NCI-H82 treated with DMSO at 0.1 percent for 48 hours (cell line): ENCODE measurements around the gene ENO3.
A peak's percentile ranks its signal among the peaks of the same experiment; 100 is the strongest.

Experiments used
- DNase-seq: peaks from one replicate; lab custom pipeline; 2025; ENCODE audit not compliant: unreplicated experiment; lab: John Stamatoyannopoulos, UW

The ENO3 gene

DNA sequence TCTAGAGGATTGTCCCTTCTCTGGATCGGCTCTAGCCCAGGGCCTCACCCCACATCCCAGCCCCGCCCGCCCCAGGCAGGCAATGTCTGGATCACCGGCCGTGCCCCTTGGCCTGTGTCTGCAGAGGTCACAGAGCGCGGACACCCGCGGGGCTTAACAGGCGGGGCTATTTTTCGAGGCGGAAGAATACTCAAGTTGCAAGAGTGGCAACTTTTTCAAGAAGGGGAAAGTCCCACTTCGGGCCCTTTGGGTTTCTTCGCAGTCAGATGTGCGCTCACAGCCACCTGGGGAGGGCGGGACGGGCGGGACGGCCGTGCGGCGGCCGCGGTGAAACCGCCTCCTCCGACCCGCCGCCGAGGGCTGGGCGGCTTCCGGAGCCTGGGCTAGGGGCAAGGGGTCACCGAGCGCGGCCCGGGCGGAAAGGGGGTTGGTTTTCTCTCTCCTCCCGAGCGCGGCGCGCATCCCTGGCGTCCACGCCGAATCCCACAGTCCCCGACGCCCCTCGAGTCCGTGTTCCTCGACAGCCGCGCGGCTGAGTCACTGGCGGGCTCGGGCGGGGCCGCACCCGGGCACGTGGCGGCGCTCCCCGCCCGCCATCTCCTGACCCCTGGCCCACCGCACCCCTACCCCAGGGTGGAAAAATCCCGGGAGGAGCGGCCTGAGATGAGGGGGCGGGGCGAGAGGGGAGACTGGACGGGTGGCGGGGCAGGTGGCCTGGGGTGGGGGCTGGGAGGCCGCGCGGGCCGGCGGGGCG lies 1.4 kb upstream of the ENO3 start:
- peak; percentile 44 for DNase-seq

DNA sequence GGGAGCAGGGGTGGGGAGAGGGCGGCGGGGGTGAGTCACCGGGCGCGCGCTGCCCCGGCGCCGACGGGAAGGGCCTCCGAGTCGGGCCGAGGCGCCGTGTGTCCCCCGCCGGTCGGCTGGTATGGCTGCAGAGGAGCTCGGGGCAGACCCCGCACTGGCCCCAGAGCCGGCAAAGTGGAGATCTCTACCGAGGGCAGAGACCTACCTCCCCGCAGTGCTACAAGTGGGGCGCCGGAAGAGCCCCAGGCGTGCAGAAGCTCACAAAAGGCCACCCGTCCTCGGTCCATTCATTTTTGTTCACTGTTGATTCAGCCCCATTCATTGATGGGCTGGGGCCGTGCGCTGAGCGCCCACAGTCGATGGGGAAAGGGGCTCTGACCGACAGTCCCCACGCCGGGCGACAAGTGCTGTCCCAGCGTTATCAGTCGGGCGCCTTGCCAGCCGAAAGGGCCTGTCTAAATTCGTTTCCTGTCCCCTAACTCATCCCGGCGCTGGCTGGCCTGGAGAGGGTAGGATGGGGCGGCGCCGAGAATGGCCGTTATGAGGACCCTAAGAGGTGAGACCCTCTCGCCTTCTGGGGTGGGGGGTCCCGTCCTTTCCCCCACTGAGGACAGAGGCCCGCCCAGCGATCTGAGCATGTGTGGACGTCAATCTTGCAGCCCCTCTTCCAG lies 709 bp upstream of the ENO3 start:
- DNase-seq: no peak

DNA sequence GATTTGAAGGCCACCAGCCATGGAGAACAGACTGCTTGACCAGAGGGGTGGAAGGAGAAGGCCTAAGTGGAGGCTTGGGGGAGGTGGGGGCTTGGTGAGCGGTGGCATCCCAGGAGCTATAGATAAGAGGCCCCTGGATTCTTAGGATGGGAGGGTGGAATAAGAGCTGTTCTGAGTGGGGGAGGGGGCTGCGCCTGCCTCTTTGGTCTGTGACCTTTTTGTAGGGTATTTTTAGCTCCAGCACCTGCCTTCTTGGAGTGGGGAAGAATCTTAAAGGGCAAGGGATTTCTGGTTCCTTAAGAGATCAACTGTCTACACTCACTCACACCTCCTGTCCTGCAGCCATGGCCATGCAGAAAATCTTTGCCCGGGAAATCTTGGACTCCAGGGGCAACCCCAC lies 567 bp downstream of the ENO3 start:
- no peak for DNase-seq

DNA sequence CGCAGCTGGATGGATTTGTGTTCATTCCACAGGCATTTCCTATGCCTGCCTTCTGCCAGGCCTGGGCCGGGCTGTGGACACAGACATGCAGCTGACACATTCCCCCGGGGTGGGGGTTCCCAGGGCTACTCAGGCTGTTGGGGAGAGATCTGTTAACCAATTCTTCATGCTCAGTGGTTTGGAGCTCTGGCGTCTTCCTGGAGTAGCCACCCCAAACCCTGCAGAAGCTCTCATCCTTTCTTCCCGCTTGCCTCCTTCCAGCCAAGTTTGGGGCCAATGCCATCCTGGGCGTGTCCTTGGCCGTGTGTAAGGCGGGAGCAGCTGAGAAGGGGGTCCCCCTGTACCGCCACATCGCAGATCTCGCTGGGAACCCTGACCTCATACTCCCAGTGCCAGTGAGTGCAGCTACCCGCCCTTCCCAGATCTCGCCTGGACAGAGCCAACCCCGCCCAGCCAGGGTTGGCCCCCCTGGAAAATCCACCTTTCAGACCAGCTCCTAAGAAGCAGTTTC lies 2.6 kb downstream of the ENO3 start:
- DNase-seq: no peak

DNA sequence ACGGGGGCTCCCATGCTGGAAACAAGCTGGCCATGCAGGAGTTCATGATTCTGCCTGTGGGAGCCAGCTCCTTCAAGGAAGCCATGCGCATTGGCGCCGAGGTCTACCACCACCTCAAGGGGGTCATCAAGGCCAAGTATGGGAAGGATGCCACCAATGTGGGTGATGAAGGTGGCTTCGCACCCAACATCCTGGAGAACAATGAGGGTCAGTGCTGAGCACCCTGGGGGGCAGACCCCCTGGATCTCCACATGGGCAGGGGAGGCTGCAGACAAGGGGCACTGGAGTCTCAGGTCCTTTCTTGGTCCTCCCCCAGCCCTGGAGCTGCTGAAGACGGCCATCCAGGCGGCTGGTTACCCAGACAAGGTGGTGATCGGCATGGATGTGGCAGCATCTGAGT lies 4.2 kb downstream of the ENO3 start:
- no peak for DNase-seq

DNA sequence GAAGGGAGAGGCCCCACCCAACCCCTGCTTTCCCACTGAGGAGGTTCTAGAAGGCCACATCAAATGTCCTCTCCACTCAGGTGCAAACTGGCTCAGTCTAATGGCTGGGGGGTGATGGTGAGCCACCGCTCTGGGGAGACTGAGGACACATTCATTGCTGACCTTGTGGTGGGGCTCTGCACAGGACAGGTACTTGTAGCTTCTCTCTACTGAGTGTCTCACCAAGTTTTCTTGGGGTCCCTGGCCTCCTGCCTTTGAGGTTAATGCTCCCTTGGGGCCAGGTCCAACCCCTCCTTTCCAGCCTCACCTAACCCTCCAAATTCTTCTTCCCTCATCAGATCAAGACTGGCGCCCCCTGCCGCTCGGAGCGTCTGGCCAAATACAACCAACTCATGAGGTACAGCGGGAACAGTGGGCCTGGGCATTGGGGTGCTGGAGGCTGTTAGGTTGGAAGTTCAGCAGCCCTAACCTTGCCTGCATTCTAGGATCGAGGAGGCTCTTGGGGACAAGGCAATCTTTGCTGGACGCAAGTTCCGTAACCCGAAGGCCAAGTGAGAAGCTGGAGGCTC lies 5.7 kb downstream of the ENO3 start:
- no peak for DNase-seq

DNA sequence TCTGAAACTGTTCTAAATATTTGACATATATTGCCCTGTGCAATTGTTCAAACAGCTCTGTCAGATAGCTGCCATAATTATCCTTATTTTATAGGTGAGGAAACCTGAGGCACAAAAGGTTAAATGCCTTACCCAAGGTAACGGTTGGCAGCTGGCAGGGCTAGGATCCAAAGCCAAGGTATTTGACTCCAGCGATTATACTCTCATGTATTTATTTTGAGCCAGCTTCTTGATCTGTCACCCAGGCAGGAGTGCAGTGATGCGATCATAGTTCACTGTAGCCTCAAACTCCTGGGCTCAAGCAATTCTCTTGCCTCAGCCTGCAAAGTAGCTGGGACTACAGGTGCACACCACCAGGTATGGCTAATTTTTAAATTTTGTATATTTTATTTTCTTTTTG lies 7.2 kb downstream of the ENO3 start:
- no peak for DNase-seq

DNA sequence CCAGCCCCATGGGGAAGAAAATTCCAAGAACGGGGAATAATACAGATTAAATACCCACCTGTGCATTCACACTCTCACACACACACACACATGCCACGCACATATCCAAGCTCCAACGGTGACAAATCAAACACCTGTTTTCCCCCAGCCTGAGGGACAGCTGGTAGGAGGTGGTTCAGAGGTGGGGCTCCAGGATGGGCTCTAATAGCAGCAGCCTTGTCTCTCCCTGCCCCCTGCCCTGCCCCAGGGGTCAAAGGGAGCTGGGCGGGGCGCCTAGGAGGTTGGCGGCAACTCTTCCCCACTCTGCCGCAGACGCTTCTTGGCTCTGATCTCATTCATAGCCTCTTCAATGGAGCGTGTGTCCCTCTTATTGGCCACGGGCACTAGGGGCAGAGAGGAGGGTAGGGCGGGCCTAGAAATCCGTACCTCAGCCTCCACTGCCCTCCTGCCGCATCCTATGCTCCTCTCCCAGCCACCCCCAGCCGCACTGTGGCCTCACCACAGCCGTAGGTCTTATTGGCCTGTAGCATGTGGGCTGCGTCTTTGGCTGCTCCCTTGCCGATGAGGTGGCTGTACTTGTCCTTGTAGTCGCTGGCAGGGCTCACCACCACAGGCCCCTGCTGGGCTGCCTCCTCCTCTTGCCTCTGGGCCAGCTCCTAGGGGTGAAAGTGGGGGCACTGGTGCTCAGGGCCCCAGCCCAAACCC lies 8.5 kb downstream of the ENO3 start:
- no peak for DNase-seq

DNA sequence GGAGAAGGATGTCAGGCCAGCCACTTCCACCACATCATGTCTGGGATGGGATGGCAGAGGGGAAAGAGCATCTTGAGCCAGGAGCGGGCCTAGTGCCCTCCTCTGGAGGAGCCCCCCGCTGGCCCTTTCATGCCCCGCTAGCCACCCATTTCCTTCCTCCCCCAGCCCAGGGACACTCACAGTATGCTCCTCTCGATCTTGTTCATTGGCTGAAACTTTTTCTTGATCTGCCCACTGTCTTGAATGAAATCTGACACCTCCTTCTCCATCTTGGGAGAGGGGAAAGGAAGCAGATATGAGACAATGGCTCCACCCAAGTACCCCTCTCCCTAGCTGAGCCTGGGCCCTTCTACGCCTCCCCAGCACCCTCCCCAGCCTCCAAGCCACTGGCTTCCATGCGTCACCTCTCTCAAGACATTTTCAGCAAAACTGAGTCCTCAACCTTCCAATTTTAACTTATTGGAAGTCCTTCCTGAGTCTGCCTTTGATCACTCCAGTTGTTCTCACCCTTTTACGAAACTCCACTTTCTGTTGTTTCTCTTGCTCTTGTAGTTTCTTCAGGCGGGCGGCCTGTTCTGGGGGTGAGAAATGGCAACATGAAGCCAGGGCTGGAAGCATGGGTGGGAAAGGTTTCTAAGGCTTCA lies 9.5 kb downstream of the ENO3 start:
- no peak for DNase-seq

DNA sequence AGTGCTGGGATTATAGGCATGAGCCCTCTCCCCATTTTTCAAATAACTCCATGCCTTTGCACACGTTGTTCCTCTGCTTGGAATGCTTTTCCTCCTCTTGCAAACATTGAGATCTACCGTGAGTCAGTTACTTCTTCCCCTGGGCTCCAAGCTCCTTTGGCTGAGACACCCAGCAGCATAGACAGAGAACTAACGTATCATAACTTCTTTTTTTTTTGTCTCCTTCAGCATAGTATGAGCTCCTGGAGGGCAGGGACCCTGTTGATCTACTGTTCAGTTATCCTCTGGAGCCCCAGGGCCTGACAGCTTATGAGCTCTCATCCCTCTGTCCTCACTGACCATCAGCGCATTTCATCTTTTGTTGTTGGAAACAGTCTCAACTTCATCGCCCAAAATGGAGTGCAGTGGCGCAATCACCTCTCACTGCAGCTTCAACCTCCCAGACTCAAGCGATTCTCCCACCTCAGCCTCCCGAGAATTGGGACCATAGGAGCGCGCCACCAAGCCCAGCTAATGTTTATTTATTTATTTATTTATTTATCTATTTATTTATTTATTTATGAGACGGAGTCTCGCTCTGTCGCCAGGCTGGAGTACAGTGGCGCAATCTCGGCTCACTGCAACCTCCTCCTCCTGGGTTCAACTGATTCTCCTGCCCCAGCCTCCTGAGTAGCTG lies 14.5 kb downstream of the ENO3 start:
- DNase-seq: no peak

DNA sequence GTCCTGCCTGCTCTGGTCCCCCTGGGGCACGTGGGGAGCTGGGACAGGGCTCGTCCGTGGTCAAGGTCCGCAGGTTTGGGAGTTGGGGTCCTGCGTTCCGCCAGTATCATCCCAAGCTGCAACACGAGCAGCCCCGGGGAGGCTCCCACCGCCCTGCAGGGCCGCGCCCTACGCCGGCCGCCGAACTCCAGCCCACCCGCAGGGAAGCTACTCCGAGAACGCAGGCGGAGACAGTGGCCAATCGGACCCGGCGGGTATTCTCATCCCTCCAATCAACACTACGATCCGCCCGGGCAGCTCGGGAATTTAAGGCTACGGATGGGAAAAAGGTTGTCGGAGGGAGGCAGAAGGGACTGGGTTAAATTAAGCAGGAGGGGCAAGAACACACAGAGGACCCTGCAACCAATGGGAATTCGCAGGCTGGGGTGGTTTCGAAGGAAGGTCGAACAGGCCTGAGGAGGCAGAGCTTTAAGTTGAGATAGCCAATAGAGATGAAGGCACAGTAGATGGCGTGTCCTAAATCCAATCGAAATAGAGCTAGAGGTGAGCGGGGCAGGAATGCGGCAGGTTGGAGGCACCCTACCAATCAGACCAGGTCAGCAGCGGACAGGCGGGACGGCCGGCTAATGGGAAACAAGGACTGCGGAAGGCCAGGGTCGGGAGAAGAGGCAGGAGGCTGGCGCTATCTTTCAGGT lies 16.1 kb downstream of the ENO3 start:
- DNase-seq: peak; percentile 100

DNA sequence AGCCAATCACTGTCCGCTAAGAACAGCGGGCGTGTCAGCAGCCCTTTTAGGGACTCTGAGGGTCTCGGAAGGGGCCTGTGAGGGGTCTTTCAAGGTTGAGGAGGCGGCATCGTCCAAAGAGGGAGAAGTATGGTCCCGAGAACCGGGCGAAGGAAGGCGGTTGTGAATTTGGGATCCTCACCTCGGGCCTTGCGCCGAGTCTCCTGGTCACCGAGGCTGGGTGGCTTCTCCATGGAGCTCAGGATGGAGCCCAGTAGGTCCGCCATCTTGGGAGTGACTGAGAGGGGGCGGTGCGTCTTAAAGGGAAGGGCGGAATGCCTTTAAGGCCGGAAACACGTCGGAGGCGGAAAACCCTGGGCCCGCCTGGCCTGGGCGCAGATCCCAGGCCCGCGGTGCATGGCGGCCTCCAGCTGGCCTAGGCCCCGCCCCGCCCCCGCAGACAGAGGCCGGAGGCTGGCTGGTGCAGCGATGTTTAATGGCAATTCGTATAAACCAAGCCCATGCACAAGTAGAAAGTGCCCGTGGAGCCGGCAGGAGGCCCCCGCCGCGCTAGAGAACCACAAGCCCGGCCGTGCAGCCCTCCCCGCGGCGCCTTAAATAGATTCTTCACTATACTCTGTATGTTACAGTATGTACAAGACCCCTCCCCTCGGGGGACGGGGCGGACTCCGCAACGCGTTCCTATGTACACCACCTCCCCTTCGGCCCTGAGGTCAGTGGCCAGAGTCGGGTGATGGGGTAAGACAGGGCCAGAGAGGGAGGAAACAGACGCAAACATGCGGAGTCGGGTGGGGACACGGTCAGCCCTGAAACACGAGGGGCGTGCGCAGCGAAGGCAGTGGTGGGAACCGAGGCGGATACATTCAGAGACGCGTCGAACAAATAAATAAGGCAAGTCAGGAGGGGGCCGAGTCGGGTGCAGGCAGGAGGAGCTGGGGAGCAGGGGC lies 16.9 kb downstream of the ENO3 start, which contains the start of gene SPAG7:
TSS of gene SPAG7 (minus strand) at position 279 of the 947 bp plus-strand sequence. CDS start at position 266, 13 bp downstream.
- peak; percentile 95 for DNase-seq

DNA sequence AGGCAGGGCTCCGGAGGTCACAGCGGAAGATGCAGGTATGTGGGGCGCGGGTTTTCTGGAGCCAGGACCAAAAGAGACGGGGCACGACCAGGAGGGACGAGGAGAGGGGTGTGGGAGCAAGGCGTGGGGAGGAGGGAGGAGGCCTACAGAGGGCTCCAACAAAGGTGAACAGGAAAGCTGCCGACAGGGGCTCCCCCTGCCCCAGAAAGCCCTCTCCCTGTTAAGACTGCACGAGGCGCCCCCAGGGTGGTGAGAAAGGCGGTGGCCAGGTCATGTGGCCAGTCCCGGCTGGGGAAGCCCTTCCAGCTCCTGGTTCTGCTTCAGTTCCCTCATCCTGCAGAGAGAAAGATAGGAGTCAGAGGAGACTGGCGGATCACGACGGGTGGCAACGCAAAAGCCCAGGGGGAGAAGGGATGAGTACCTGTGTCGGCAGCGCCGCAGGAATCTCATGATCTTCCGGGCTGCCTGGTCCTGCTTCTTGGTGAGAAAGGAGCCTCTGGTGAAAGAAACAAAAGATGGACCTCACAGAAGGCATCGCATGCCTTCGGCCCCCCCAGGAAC lies 17.6 kb downstream of the ENO3 start:
- no peak for DNase-seq

DNA sequence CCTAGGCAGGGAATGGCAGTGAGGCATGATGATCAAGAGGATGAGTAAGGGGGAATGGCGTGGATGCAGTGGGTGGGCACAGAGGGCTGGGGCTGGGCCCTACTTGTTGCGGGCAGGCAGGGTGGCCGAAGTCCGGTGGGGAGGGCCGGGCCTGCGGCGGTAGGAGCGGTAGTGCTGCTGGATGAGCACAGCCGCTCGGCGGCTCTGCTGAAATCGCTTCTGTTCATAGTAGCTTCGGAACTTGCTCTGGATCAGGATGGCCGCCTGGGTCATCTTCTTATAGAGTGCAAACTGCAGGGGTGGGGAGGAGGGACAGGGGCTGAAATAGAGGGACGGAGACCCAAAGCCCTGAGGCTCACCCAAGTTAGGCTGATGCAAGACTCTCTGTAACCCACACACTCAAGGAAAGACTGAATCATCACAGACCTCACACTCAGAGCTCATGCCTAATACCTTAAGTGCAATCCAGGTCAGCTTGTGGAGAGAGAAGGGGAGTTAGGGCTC lies 18.2 kb downstream of the ENO3 start:
- no peak for DNase-seq

DNA sequence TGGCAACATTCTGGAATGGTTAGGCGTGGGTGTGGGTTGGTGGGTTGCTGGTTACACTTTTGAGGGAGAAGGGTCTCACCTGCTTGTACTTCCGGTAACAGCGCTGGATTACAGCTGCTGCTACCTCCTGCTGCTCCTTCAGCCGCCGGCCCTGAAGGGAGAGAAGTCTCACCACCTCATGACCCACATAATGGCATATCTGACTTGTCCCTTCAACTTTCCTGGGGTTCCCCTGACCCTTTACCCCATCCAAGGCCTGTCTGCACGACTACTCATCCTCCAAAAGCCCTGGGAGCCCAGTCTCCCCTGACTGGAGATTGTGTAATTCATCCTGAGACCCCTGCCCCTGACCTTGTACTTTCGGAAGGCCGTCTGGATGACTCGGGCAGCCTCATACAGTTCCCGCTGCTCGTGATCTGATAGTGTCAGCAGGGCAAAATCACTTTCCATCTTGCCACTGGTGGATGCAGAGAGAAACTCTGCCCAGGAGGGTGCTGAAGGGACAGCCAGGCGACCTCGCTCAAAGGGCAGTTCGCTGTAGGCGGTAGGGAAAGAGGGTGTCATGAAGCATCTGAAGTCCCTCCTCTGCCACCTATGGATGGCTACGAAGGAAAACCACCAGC lies 18.7 kb downstream of the ENO3 start:
- no peak for DNase-seq

DNA sequence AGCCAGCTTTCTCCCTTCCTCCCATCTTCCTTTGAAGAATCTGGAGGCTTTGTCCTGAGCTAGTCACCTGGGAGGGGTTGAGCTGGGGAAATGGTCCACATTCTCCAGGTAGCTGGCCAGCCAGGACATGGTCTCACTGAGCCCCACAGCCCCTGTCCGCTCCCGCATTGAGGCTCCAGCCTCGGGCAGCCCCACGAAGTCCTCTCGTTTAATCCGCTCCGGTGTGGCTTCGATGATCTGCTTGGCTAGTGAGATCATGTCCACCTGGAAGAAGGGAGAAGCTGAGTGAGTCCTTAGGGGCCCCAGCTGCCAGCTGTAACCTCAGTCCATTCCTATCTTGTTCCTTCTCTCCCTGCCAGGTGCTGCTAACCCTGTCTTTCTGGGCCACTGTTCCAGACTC lies 19.4 kb downstream of the ENO3 start:
- DNase-seq: no peak

DNA sequence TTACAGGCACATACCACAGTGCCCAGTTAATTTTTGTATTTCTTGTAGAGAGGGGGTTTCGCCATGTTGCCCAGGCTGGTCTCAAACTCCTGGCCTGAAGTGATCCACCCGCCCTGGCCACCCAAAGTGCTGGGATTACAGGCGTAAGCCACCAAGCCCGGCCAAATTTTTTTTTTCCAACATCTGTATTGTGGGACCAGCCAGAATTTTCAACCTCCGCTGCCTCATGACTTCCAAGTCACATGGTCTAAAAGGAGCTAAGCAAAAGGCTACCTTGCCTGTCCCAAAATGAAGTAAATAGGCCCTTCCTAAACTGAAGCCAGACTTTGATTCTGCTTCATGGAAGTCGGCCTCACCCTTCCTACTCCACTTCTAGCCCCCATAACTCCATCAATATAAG lies 20.9 kb downstream of the ENO3 start:
- DNase-seq: no peak

DNA sequence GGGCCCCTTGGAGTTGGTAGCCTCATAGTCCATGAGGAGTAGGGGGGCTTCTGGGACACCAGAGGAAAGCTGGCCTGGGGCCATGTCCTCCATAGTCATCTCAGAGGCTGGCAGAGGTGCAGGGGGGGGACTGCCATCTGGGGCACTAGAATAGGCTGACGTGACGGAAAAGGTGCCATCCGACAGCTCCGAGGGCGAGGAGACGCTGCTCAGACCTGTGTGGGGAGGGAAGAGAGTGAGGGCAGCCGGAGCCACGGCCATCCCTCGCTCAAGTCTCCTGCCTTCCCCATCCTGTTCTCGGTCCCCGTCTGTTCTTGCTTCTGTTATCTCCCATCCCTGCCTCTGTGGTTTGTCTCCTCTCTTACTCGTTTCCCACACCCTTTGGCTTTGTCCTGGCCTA lies 21.4 kb downstream of the ENO3 start:
- no peak for DNase-seq
